HL-60/S4 treated with phorbol 12-myristate 13-acetate at 8.2 ng/mL for 4 days and 3 days (cell line): ENCODE results near the gene DNMBP.
"Not testable (repeated sequence)": the region's sequence is repeated elsewhere in the genome, so short reads cannot be mapped to it uniquely, and the experiment has no call there.

Source experiments
- in situ Hi-C: fragments of 300-500 bp; cut with MboI; formaldehyde crosslinking; loops from 2 replicates; pipeline ENCODE4 v1.15.0; 2022; ENCODE audit warnings: low sequenced_read_pairs

The DNMBP gene

GRCh38 chr10:99917963-99918825 is 91.6 kb downstream of the DNMBP start:
- in situ Hi-C loops: no loop called here

- in situ Hi-C loops: no loop called here
Measured at GRCh38 chr10:99916776-99917175, 93.0 kb downstream of the DNMBP start.

GRCh38 chr10:99915414-99915813 is 94.3 kb downstream of the DNMBP start:
- in situ Hi-C loops: no loop called here

GRCh38 chr10:99914236-99914635 is 95.5 kb downstream of the DNMBP start:
- in situ Hi-C loops: no loop called here

- in situ Hi-C loops: no loop called here
Measured at GRCh38 chr10:99913831-99914235, 95.9 kb downstream of the DNMBP start.

GRCh38 chr10:99912041-99912440 is 97.7 kb downstream of the DNMBP start:
- in situ Hi-C loops: no loop called here

- in situ Hi-C loops: no loop called here
Measured at GRCh38 chr10:99908512-99908911, 101.2 kb downstream of the DNMBP start.

- in situ Hi-C loops: no loop called here
Measured at GRCh38 chr10:99906470-99906869, 103.3 kb downstream of the DNMBP start.

- in situ Hi-C loops: no loop called here
Measured at GRCh38 chr10:99905971-99906370, 103.8 kb downstream of the DNMBP start.

- in situ Hi-C loops: no loop called here
Measured at GRCh38 chr10:99895867-99896266, 113.9 kb downstream of the DNMBP start.

GRCh38 chr10:99895066-99895465 is 114.7 kb downstream of the DNMBP start:
- in situ Hi-C loops: not testable (repeated sequence)

- in situ Hi-C loops: no loop called here
Measured at GRCh38 chr10:99894613-99895012, 115.1 kb downstream of the DNMBP start.

- in situ Hi-C loops: no loop called here
Measured at GRCh38 chr10:99888622-99889021, 121.1 kb downstream of the DNMBP start.

- in situ Hi-C loops: no loop called here
Measured at GRCh38 chr10:99883523-99883922, 126.2 kb downstream of the DNMBP start.

- in situ Hi-C loops: no loop called here
Measured at GRCh38 chr10:99881371-99881770, 128.4 kb downstream of the DNMBP start.

GRCh38 chr10:99880080-99880835 is 129.5 kb downstream of the DNMBP start:
- in situ Hi-C loops: no loop called here

- in situ Hi-C loops: no loop called here
Measured at GRCh38 chr10:99875473-99875872, 134.3 kb downstream of the DNMBP start.

- in situ Hi-C loops: no loop called here
Measured at GRCh38 chr10:99874341-99875085, 135.2 kb downstream of the DNMBP start.

- in situ Hi-C loops: no loop called here
Measured at GRCh38 chr10:99873846-99874245, 135.9 kb downstream of the DNMBP start.

- in situ Hi-C loops: no loop called here
Measured at GRCh38 chr10:99872367-99873162, 137.2 kb downstream of the DNMBP start.
